ENCODE results near the gene C22orf15.

Gene C22orf15

DNA sequence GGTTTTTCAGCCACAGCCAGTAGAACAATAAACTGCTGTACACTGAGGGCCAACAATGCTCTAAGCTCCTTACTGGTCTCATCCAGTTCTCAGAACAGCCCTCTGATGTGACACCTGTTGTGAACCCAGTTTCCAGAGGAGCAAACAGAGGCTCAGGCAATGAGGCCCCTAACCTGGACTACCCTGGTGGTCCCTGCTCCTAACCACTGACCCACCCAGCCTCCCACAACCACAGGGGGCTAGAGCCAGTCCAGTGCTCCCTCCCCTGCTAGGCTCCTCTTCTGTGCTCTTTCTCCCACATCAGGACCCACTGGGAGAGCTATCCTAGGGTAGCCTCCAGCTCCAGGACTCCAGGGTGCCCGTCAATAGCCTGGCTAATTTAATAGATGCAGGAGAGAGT lies 19.9 kb downstream of the C22orf15 start:
- no peak overlapping the region for H3K4me3 ChIP-seq
- H3K27ac ChIP-seq: peak overlapping the region in 3 of 21 experiments; percentile 7 to 59 (median 49)

GRCh38 chr22:23783265-23784150 lies 20.7 kb downstream of the C22orf15 start:
- Histone ChIP-seq H3K27ac (no peak overlapping the region), H3K4me3 (no peak overlapping the region)

GRCh38 chr22:23784215-23784732 lies 21.5 kb downstream of the C22orf15 start:
- H3K27ac ChIP-seq: peak overlapping the region in 1 of 21 experiments; percentile 0
- H3K4me3 ChIP-seq: no peak overlapping the region

GRCh38 chr22:23786261-23786710 lies 23.5 kb downstream of the C22orf15 start:
- Histone ChIP-seq H3K4me3 (peak overlapping the region; percentile 58 to 90 (median 82)), H3K27ac (peak overlapping the region in 20 of 21 experiments; percentile 97 to 100 (median 100))

GRCh38 chr22:23786752-23787599 lies 24.2 kb downstream of the C22orf15 start, which contains the start of gene SMARCB1:
Gene SMARCB1 (plus strand): TSS chr22:23786966. CDS start chr22:23787170, 204 bp downstream.
- H3K27ac ChIP-seq: peak within 1 kb of the TSS; percentile 97 to 100 (median 100)
- H3K4me3 ChIP-seq: peak within 1 kb of the TSS; percentile 58 to 90 (median 82)

DNA sequence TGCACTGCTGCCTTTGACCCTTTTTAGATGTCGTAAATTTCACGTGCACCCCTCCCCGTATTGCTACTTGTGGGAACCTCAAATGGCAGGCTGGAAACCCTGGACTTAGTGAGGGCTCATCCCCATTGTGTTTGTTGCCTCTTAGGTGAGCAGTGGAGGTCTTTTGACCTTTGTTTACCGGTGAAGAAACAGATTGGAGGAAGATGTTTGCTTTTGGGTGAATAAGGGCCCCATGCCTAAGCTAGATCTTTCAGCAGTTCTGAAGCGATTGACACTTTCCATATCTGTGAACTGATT lies 24.8 kb downstream of the C22orf15 start:
- Histone ChIP-seq H3K27ac (peak overlapping the region in 20 of 21 experiments; percentile 97 to 100 (median 100)), H3K4me3 (peak overlapping the region; percentile 58 to 90 (median 82))

DNA sequence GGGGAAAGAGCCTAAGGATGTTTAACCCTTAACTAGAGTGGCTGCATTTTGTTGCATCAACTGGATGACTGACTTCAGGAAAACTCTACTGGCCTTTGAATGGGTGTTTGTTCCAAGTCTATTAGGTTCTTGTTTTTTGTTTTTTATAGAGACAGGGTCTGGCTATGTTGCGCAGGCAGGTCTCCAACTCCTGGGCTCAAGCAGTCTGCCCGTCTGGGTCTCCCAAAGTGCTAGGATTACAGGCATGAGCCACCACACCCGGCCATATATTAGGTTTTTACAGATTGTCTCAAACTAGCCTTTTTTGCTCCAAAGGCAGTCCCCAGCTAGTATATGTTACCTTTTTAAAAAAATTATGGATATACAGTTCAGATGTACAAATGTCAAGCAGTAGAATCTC lies 25.1 kb downstream of the C22orf15 start:
- peak overlapping the region; percentile 58 to 90 (median 82) for H3K4me3 ChIP-seq
- peak overlapping the region in 16 of 21 experiments; percentile 97 to 100 (median 100) for H3K27ac ChIP-seq

GRCh38 chr22:23789121-23789520 lies 26.3 kb downstream of the C22orf15 start:
- peak overlapping the region in 3 of 21 experiments; percentile 2 to 10 (median 9) for H3K27ac ChIP-seq
- H3K4me3 ChIP-seq: no peak overlapping the region

DNA sequence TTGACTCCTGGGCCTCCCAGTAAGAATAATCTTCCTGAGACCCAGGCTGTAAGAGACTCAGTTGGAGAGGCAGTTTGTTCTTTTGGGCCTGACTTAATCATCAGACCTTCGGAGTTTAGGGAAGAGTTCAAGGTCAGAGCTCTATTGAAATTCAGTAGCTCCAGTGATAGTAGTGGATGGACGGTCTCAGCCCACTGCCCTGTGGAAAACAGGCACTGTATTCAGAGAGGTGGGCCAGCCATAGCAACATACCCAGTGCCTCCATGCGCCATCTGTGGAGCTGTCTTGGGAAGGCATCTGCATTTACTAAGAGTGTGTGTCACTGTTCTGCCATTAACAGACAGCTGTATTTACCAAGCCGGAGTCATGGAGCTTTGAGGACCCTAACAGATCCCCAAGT lies 26.8 kb downstream of the C22orf15 start:
- Histone ChIP-seq H3K4me3 (no peak overlapping the region), H3K27ac (peak overlapping the region in 8 of 21 experiments; percentile 2 to 67 (median 20))

- Histone ChIP-seq H3K27ac (peak overlapping the region in 9 of 21 experiments; percentile 6 to 67 (median 36)), H3K4me3 (no peak overlapping the region)
These were observed 28.3 kb downstream of the C22orf15 start for GRCh38 chr22:23790819-23791737.

DNA sequence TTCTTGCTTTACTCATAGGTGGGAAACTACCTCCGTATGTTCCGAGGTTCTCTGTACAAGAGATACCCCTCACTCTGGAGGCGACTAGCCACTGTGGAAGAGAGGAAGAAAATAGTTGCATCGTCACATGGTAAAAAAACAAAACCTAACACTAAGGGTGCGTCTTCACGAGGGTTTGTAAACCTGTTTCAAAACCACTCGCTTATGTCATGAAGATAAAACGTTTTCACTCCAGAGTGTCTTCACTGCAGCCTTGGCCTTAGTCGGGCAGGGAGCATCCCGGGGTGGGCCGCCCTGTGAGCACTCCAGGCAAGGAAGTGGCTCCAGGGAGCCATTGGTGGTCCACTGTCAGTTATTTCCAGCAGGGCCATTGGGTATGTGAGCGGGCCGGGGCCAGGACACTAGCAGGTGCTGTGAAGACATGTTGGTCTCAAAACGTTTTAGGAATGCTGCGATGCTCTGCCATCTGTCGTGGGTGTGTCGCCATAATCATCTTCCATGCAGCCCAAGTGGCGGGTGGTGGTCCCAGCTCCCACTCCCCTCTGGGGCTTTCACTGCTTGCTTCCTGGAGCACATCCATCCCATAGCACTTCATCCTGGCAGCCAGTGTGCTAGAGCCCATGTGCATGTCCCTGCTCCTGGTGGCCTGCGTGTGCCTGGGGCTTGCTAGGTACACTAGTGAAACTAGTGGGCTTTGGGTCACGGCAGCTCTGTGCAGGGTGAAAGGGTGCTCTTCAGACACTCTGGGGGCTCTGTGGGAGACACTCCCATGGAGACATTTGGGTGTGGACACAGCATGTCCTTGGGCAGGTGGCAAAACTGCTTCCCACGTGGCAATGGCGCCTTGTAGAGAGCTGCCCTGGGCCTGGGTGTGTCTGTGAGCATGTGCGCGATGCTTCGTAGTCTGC lies 29.2 kb downstream of the C22orf15 start:
- H3K4me3 ChIP-seq: no peak overlapping the region
- peak overlapping the region in 5 of 21 experiments; percentile 30 to 56 (median 39) for H3K27ac ChIP-seq

GRCh38 chr22:23793326-23793725 lies 30.5 kb downstream of the C22orf15 start:
- no peak overlapping the region for H3K4me3 ChIP-seq
- H3K27ac ChIP-seq: no peak overlapping the region

- H3K4me3 ChIP-seq: no peak overlapping the region
- peak overlapping the region in 1 of 21 experiments; percentile 41 for H3K27ac ChIP-seq
These were observed 33.7 kb downstream of the C22orf15 start for GRCh38 chr22:23796461-23796860.

DNA sequence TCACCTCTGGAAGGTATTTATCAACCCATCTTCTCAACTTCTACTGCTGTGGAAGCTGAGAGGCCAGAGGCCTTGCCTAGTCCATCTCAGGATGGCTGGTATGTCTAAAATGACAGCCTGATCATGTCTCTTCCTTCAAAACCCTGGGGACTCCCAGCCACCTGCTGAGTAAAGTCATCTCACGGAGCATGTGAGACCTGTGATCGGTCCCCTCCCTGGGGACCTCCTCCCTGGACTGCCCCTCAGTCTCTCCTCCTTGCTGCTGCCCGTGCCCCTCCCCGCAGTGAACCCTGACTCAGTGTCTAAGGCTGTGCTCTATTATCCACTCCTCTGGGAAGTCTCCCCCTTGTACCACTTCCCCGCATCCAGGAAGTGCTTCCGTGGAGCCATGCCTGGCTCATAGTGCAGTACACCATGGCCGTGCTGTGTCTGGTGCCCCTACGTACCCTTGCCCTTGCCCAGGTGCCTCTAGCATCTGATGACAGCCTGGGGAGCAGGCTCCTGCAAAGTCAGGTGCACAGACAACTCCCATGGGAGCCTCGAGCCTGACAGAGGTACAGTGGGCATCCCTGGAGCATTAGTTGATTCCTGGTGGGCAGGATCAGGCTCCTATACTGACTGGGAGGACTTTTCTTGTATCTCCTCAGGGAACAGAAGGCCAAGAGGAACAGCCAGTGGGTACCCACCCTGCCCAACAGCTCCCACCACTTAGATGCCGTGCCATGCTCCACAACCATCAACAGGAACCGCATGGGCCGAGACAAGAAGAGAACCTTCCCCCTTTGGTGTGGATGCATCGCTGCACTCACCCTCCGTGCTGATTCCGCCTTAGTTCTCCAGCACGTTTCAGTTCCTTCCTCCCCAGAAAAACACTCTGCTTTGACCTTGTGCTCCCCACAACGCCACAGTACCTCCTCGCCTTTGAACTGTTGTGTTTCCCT lies 37.8 kb downstream of the C22orf15 start:
- Histone ChIP-seq H3K4me3 (no peak overlapping the region), H3K27ac (peak overlapping the region in 1 of 21 experiments; percentile 21)

DNA sequence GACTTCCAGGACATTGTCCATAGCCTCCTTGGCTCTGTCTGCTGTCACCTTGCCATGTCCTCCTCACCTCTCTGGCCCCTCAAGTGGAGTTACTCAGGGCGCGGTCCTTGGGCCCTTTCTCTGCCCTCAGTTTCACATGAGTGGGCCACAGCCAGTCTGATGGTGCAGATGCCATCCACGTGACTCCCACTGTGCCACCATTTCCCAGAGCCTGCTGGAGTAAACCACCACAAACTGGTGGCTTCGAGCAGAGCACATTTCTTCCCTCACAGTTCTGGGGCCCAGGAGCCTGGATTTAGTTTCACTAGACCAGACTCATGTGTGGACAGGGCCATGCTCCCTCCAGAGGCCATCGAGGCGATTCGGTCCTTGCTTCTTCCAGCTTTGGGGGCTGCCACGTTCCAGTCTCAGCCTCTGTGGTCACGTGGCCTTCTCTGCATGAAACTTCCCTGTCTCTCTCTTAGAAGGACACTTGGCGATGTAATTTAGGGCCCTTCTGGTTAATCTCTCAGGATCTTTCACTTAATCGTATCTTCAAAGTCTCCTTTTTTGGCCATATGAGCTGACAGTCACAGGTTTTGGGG lies 38.5 kb downstream of the C22orf15 start:
- Histone ChIP-seq H3K27ac (peak overlapping the region in 1 of 21 experiments; percentile 49), H3K4me3 (no peak overlapping the region)

- peak overlapping the region in 1 of 21 experiments; percentile 49 for H3K27ac ChIP-seq
- H3K4me3 ChIP-seq: no peak overlapping the region
These were observed 39.1 kb downstream of the C22orf15 start for GRCh38 chr22:23801886-23802377.

Measured in skin epidermis (tissue), 12 donors.